ENCODE data around the gene MTHFSD. TPM values are rescaled to one million over a fixed set of nuclear protein-coding genes. Genes with fewer than 3 reads are reported as not detected.

MTHFSD gene
- total and polyA plus RNA-seq, 2 of the 8 experiments (the other 6 are each of a cell fraction or from before 2014, with no cell fraction given): 7.1 to 9.8 TPM

GRCh38 chr16:86584071-86584685 is 29.1 kb upstream of the MTHFSD start (continued):
- TF ChIP-seq TAF7 (optimal IDR thresholded peaks at IDR 0.05; ENCODE audit: borderline replicate concordance, low read depth, low read length): no peak
- no peak for TF ChIP-seq KDM4A (IDR thresholded peaks at IDR 0.05; ENCODE audit: low read depth, low read length, severe bottlenecking)
- TF ChIP-seq CHD7 (IDR thresholded peaks at IDR 0.05; ENCODE audit: insufficient replicate concordance, low read length): no peak
- TF ChIP-seq ZNF274 (IDR thresholded peaks at IDR 0.05; ENCODE audit: borderline replicate concordance, extremely low read depth, low read length): no peak
- no peak for TF ChIP-seq POU5F1 (IDR thresholded peaks at IDR 0.05; ENCODE audit: low read depth, low read length)

All from H1 (cell line).